ENCODE data around the gene CCT6B.
"Not testable (repeated sequence)": the region's sequence is repeated elsewhere in the genome, so short reads cannot be mapped to it uniquely, and the experiment has no call there.

The CCT6B gene, protein sequence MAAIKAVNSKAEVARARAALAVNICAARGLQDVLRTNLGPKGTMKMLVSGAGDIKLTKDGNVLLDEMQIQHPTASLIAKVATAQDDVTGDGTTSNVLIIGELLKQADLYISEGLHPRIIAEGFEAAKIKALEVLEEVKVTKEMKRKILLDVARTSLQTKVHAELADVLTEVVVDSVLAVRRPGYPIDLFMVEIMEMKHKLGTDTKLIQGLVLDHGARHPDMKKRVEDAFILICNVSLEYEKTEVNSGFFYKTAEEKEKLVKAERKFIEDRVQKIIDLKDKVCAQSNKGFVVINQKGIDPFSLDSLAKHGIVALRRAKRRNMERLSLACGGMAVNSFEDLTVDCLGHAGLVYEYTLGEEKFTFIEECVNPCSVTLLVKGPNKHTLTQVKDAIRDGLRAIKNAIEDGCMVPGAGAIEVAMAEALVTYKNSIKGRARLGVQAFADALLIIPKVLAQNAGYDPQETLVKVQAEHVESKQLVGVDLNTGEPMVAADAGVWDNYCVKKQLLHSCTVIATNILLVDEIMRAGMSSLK

GRCh38 chr17:34961093-34961911 is at the start of gene CCT6B, which contains the start of gene ZNF830:
TSS of gene CCT6B (minus strand) at chr17:34961460. CDS start at chr17:34961393, 67 bp downstream.
TSS of gene ZNF830 (plus strand) at chr17:34961540. CDS start at chr17:34961567, 27 bp downstream.
- in situ Hi-C loops (cut with HindIII; ENCODE audit: low sequenced_read_pairs): no loop called here

DNA sequence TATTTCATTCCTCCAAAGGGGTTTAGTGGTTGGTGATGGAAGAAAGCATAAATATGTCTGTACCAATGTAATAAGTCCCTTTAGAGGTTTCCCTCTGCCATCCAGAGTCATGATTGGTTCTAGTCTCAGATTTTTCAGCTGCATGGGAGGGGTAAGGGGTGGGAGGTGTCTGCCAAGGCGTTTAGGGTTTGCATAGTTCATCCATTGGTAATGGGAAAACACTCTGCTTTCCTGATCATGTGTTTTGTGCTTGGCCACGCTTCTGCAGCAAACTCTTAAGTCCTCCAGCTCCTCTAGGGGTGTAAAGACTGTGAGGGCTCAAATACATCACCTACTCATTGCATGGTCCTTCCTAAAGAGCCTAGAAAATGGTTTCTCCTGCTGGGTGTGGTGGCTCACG is 48.8 kb upstream of the CCT6B start:
- in situ Hi-C loops (cut with HindIII; ENCODE audit: low sequenced_read_pairs): no loop called here

DNA sequence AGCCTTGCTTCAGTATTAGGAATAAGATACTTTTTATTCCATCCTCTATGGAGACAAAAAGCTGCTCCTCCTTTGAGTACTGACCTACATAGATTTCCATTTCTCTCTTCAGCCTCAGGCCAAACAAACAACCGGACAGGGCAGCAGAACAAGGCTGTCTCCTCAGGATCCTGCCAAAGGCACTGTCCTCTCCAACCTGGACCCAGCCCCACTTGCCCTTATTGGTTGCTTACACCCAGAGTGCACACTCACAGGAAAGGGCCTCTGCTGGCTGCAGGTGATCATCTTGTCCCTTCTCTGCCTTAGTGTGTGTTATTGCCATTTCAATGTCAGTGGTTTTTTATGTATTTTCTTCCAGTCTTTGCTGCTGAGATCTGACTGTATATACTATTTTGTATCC is 45.7 kb upstream of the CCT6B start:
- in situ Hi-C loops (cut with HindIII; ENCODE audit: low sequenced_read_pairs): no loop called here

GRCh38 chr17:35006345-35006744 is 45.1 kb upstream of the CCT6B start:
- in situ Hi-C loops (cut with HindIII; ENCODE audit: low sequenced_read_pairs): no loop called here

DNA sequence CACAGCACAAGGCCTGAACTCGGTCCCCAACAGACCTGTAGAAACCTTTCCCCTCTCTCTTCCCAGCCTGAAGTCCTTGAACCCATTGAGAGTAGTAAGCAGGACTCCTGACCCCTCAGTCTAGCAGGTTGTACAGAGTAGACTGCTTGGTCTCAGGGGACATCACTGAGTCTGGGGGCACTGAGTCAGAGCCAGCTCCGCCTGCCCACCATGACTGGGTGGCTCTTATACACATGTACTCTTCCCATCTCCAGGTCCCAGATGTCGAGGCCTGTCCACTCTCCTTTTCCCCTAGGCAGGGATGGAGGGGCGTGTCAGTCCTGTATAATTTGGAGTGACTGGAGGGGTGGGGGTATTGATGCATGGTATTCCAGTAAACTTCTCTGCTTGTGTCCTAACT is 42.5 kb upstream of the CCT6B start:
- in situ Hi-C loops (cut with HindIII; ENCODE audit: low sequenced_read_pairs): no loop called here

- in situ Hi-C loops (cut with HindIII; ENCODE audit: low sequenced_read_pairs): no loop called here
Observed at GRCh38 chr17:35002876-35003551, 41.8 kb upstream of the CCT6B start.

DNA sequence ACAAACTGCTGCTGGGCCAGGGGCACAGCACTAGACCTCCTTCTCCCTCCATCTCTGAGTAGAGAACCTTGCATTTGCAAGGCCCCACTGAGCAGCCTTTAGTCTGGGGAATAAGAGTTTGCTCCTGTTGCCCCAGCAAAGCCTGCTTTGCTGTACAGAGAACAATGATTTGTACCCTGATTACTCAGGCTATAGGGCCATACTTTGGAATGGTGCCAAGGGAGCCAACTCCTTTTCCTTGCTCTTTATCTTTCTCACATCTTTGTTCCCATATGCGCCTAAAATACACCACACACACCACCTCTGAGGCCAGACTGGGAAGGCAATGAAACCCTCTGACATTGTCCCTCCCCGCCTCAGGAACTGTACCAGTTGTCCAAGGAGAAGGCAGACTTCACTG is 40.3 kb upstream of the CCT6B start:
- in situ Hi-C loops (cut with HindIII; ENCODE audit: low sequenced_read_pairs): no loop called here

DNA sequence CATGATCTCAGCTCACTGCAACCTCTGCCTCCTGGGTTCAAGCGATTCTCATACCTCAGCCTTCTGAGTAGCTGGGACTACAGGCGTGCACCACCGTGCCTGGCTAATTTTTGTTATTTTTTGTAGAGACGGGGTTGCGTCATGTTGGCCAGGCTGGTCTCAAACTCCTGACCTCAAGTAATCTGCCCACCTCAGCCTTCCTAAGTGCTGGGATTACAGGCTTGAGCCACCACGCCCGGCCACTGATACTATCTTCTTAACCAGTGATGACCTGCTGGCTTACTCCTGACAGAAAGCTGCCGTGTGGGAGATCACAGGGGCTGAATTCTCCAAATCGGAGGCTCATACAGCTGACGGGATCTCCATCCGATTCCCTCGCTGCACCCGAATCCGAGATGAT is 39.7 kb upstream of the CCT6B start:
- in situ Hi-C loops (cut with HindIII; ENCODE audit: low sequenced_read_pairs): not testable (repeated sequence)

DNA sequence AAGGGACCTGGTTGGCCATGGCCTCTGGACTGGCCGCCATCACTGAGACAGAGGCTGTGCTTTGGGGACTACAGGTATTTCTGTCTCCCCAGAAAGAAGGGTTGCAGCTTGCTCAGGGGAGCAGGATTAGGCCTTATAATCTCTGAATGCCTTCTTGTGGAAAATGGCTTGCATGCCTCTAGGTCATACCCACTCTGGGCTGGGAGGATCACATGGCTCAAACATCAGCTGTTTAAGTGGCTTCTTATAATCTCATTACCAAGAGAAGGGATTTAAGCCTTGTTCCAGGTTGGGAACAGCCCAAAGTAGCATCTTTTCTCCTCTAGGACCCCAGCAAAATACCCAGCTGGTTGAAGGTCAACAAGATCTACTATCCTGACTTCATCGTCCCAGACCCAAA is 38.2 kb upstream of the CCT6B start:
- in situ Hi-C loops (cut with HindIII; ENCODE audit: low sequenced_read_pairs): no loop called here

GRCh38 chr17:34998205-34998604 is 36.9 kb upstream of the CCT6B start:
- in situ Hi-C loops (cut with HindIII; ENCODE audit: low sequenced_read_pairs): no loop called here

- in situ Hi-C loops (cut with HindIII; ENCODE audit: low sequenced_read_pairs): no loop called here
Observed at GRCh38 chr17:34997355-34997862, 36.1 kb upstream of the CCT6B start.

GRCh38 chr17:34996422-34997285 is 35.4 kb upstream of the CCT6B start:
- in situ Hi-C loops (cut with HindIII; ENCODE audit: low sequenced_read_pairs): no loop called here

GRCh38 chr17:34993031-34993430 is 31.8 kb upstream of the CCT6B start:
- in situ Hi-C loops (cut with HindIII; ENCODE audit: low sequenced_read_pairs): no loop called here

DNA sequence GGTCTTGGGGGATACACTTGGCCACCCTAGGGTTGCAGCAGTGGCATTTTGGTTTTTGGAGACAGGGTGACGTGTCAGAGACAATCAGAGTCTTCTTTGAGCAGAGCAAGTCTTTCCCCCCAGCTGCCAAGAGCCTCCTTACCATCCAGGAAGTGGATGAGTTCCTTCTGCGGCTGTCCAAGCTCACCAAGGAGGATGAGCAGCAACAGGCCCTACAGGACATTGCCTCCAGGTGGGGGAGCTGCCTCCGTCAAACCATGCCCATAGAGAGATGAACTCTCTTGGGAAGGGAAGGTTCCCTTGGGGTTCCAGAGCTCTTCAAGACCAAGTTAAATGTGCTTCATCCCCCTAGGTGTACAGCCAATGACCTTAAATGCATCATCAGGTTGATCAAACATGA is 30.3 kb upstream of the CCT6B start:
- in situ Hi-C loops (cut with HindIII; ENCODE audit: low sequenced_read_pairs): no loop called here

- in situ Hi-C loops (cut with HindIII; ENCODE audit: low sequenced_read_pairs): no loop called here
Observed at GRCh38 chr17:34990921-34991365, 29.7 kb upstream of the CCT6B start.

DNA sequence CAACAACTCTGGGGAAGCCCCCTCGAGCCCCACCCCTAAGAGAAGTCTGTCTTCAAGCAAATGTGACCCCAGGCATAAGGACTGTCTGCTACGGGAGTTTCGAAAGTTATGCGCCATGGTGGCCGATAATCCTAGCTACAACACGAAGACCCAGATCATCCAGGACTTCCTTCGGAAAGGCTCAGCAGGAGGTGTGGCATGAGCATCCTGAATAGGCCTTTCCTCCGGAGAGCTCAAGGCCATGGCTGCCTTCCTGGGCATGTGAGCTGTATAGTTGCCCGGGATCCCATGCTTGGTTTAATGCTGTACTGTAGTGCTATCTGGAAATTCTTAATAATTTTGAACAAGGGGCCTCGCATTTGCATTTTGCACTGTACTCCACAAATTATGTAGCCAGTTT is 28.2 kb upstream of the CCT6B start:
- in situ Hi-C loops (cut with HindIII; ENCODE audit: low sequenced_read_pairs): no loop called here

DNA sequence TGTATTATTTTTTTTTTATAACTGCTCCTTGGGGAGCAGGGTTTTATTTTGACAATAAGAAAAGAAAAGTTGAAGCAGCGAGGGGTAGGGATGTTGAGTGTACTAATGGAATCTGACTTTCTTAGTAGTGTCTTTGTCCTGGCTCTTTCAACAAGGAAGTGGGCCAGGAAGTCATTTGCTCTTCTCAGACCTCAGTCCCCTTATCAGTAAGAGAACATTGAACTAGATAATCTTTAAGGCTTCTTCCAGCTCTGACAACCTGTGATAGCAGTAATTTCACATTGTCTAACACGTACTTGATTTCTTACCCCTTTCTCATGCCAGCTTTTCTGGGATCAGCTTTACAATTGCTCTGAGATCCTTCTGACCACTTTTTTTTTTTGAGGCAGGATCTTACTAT is 27.4 kb upstream of the CCT6B start:
- in situ Hi-C loops (cut with HindIII; ENCODE audit: low sequenced_read_pairs): no loop called here

- in situ Hi-C loops (cut with HindIII; ENCODE audit: low sequenced_read_pairs): no loop called here
Observed at GRCh38 chr17:34987232-34987631, 26.0 kb upstream of the CCT6B start.

DNA sequence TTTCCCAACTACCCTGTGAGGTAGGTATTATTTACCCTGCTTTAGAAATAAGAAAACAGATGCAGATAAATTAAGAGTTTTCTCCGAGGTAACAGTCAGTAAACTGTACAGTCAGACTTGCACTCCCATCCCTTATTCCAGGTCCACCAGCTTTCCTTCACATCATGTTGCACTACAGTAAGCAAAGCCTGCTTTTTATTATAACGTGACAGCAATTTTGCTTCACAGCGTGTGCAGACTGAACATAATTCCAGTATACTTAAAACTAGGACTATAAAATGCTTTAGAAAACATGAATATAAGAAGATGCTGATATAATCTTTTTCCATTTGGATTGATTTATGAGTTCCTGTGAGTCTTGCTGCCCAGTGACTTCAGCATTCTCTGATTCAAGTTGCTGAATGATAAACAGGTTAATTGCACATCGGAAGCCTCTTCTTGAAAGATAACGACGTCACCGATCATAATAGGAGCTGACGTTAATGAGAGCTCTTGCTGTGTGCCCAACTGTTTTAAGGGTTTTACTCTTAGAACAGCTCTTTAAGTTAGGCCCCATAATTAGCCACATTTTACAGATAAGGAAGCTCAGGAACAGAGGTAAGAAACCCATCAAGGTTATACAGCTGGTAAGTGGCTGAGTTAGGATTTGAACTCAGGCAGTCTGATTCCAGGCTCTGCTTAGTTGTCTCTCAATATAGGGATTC is 20.4 kb upstream of the CCT6B start:
- in situ Hi-C loops (cut with HindIII; ENCODE audit: low sequenced_read_pairs): no loop called here
